ENCODE measurements around the gene VANGL1.

The VANGL1 gene

GRCh38 chr1:115705085-115705951 lies 63.5 kb downstream of the VANGL1 start:
- no peaks in the 10 kb centered on the region for H3K79me2 ChIP-seq (ENCODE audit: insufficient read depth, low read depth)
- H3K27ac ChIP-seq, result no peak overlapping the region
- H4K20me1 ChIP-seq (ENCODE audit: insufficient read depth), result no peaks in the 10 kb centered on the region
- no peaks in the 10 kb centered on the region for H3K4me1 ChIP-seq (ENCODE audit: low read depth, poor library complexity, severe bottlenecking)
- H3K27me3 ChIP-seq (ENCODE audit: insufficient read depth, low read depth), result no peaks in the 10 kb centered on the region
- H3K4me2 ChIP-seq, result no peak overlapping the region
- no peak overlapping the region for H3K4me3 ChIP-seq (IDR thresholded peaks at IDR 0.05; ENCODE audit: insufficient read depth, low read depth, low read length)
- no peak overlapping the region for H3K9ac ChIP-seq
- TF ChIP-seq CTCF (conservative IDR thresholded peaks at IDR 0.05; ENCODE audit: low read depth, low read length), result no peak
- no peaks in the 10 kb centered on the region for H3K36me3 ChIP-seq (ENCODE audit: insufficient read depth)
- H2AFZ ChIP-seq (ENCODE audit: low read depth), result no peak overlapping the region

- H3K4me1 ChIP-seq (ENCODE audit: low read depth, poor library complexity, severe bottlenecking), result no peaks in the 10 kb centered on the region
- H2AFZ ChIP-seq (ENCODE audit: low read depth), result no peak overlapping the region
- H3K79me2 ChIP-seq (ENCODE audit: insufficient read depth, low read depth), result no peaks in the 10 kb centered on the region
- no peak overlapping the region for H3K9ac ChIP-seq
- H3K4me3 ChIP-seq (IDR thresholded peaks at IDR 0.05; ENCODE audit: insufficient read depth, low read depth, low read length), result no peak overlapping the region
- no peaks in the 10 kb centered on the region for H3K27me3 ChIP-seq (ENCODE audit: insufficient read depth, low read depth)
- no peak for TF ChIP-seq CTCF (conservative IDR thresholded peaks at IDR 0.05; ENCODE audit: low read depth, low read length)
- no peak overlapping the region for H3K4me2 ChIP-seq
- no peaks in the 10 kb centered on the region for H3K36me3 ChIP-seq (ENCODE audit: insufficient read depth)
- H4K20me1 ChIP-seq (ENCODE audit: insufficient read depth), result no peaks in the 10 kb centered on the region
- H3K27ac ChIP-seq, result no peak overlapping the region
Observed at GRCh38 chr1:115705963-115706362, 64.2 kb downstream of the VANGL1 start.

GRCh38 chr1:115706587-115707425 lies 65.0 kb downstream of the VANGL1 start:
- H3K79me2 ChIP-seq (ENCODE audit: insufficient read depth, low read depth), result no peaks in the 10 kb centered on the region
- no peaks in the 10 kb centered on the region for H4K20me1 ChIP-seq (ENCODE audit: insufficient read depth)
- H3K27ac ChIP-seq, result no peak overlapping the region
- peak; percentile 77 for TF ChIP-seq CTCF (conservative IDR thresholded peaks at IDR 0.05; ENCODE audit: low read depth, low read length)
- H3K36me3 ChIP-seq (ENCODE audit: insufficient read depth), result no peaks in the 10 kb centered on the region
- H2AFZ ChIP-seq (ENCODE audit: low read depth), result no peak overlapping the region
- H3K4me3 ChIP-seq (IDR thresholded peaks at IDR 0.05; ENCODE audit: insufficient read depth, low read depth, low read length), result no peak overlapping the region
- H3K4me2 ChIP-seq, result no peak overlapping the region
- no peaks in the 10 kb centered on the region for H3K4me1 ChIP-seq (ENCODE audit: low read depth, poor library complexity, severe bottlenecking)
- no peaks in the 10 kb centered on the region for H3K27me3 ChIP-seq (ENCODE audit: insufficient read depth, low read depth)
- H3K9ac ChIP-seq, result no peak overlapping the region

- no peak for TF ChIP-seq CTCF (conservative IDR thresholded peaks at IDR 0.05; ENCODE audit: low read depth, low read length)
- H3K4me1 ChIP-seq (ENCODE audit: low read depth, poor library complexity, severe bottlenecking), result no peaks in the 10 kb centered on the region
Observed at GRCh38 chr1:115710859-115711624, 69.3 kb downstream of the VANGL1 start.

More at GRCh38 chr1:115710859-115711624, 69.3 kb downstream of the VANGL1 start:
- H3K36me3 ChIP-seq (ENCODE audit: insufficient read depth), result no peaks in the 10 kb centered on the region
- H3K27ac ChIP-seq, result no peak overlapping the region
- no peaks in the 10 kb centered on the region for H4K20me1 ChIP-seq (ENCODE audit: insufficient read depth)
- no peak overlapping the region for H2AFZ ChIP-seq (ENCODE audit: low read depth)
- no peaks in the 10 kb centered on the region for H3K27me3 ChIP-seq (ENCODE audit: insufficient read depth, low read depth)
- H3K4me2 ChIP-seq, result no peak overlapping the region
- H3K79me2 ChIP-seq (ENCODE audit: insufficient read depth, low read depth), result no peaks in the 10 kb centered on the region
- H3K9ac ChIP-seq, result no peak overlapping the region
- no peak overlapping the region for H3K4me3 ChIP-seq (IDR thresholded peaks at IDR 0.05; ENCODE audit: insufficient read depth, low read depth, low read length)
